Ovary (tissue), 9 donors: Measurements from ENCODE around the gene RNF144B. TPM values are rescaled to one million over a fixed set of nuclear protein-coding genes. Genes with fewer than 3 reads are reported as not detected.

Source experiments
- DNase-seq, 5 donors: peaks; one replicate each; pipeline ENCODE4 v3.0.0-alpha.2; 2019 to 2020
- H3K27ac ChIP-seq, 2 donors: fragments of 200-600 bp; one replicate each; pipeline versions ENCODE4 v1.5.1 to v1.8.0; 2019 to 2022
- H3K27me3 ChIP-seq: fragments of 200-600 bp; one replicate; pipeline ENCODE4 v1.8.0; 2022
- H3K36me3 ChIP-seq: fragments of 200-600 bp; sonication (generic); one replicate; pipeline ENCODE4 v1.5.1; 2019
- H3K4me1 ChIP-seq: one replicate; pipeline ENCODE4 v1.8.1; 2013; ENCODE audit warnings: mild to moderate bottlenecking, moderate library complexity; ENCODE audit not compliant: insufficient read depth
- H3K4me3 ChIP-seq: fragments of 200-600 bp; sonication (generic); one replicate; pipeline ENCODE4 v1.5.1; 2017
- H3K9me3 ChIP-seq, 2 donors: fragments of 200-600 bp in 1 of 2; sonication (generic) in 1 of 2; one replicate each; pipeline versions ENCODE4 v1.5.1 to v1.8.1; 2013 to 2019; ENCODE audit warnings: mild to moderate bottlenecking in 1 of 2, moderate library complexity in 1 of 2
- EP300 ChIP-seq: sonication (generic); formaldehyde crosslinking; IDR thresholded peaks from one replicate; pipeline ENCODE4 v1.6.1; 2017; ENCODE audit warnings: antibody characterized with exemption
- POLR2A ChIP-seq: fragments of 450-650 bp; IDR thresholded peaks from one replicate; pipeline ENCODE4 v1.6.1; 2017; ENCODE audit warnings: antibody characterized with exemption, mild to moderate bottlenecking, moderate library complexity
- WGBS, 3 donors: extraction: QIAGEN DNeasy Blood & Tissue Kit in 1 of 3; methylation state at CpG; one replicate each; pipeline versions ENCODE4 v1.1.5 to v1.1.7; 2013 to 2017; 5-methylcytosine and 5-hydroxymethylcytosine counted together
- intact Hi-C, 4 donors: fragments of 100-400 bp; cut with DNase I; formaldehyde crosslinking; loops; one replicate each; pipeline versions ENCODE4 v1.11.0 to v1.15.1; 2022 to 2023
- polyA plus RNA-seq, 2 donors: library from polyadenylated mRNA; stranded (reverse); fragments of 200-250 nt in 1 of 2; fragments of 350-450 nt in 1 of 2; fragmentation: Illumina TruSeq in 1 of 2; extraction: RNeasy Lipid Tissue Mini Kit (QIAGEN cat#74804) in 1 of 2; gene quantifications; one replicate each; pipeline ENCODE4 v1.2.3, GENCODE V29; 2013 to 2014
- total RNA-seq, 7 donors: library from RNA; depleted of rRNA in 2 of 7; stranded (reverse); fragments of >200 nt in 2 of 7; fragmentation: NEBNext Ultra II Directional in 3 of 7; extraction: Animal tissue kit (Norgen Biotek cat#: 25700) in 3 of 7; gene quantifications; one replicate each; pipeline versions ENCODE4 v1.1.0 to v1.2.4, GENCODE V29; 2016 to 2023
- TF ChIP-seq, protein P1 (sequence below), 3 donors: fragments of 450-650 bp in 2 of 3; fragments of 200-600 bp in 1 of 3; IDR thresholded peaks; one replicate each; pipeline versions ENCODE4 v1.5.1 to v1.8.0; 2016 to 2022; ENCODE audit warnings: antibody characterized with exemption in 3 of 3, mild to moderate bottlenecking in 1 of 3
- donor health status: DM: no; HTN: no; CAD: no; lungs with moderate emphysema.
- donor health status: DM: no; HTN: no; CAD: no.
- donor health status: Bipolar disorder and iron deficiency.
- donor health status: DM: yes; HTN: yes; CAD: no.
- donor health status: DM: no; HTN: no; CAD: no.
- donor health status: DM: yes; HTN: yes; CAD: no.

Gene RNF144B
- total and polyA plus RNA-seq, 9 donors = 2.5 to 18.7 (median 4.0) TPM

- H3K27me3 ChIP-seq = no peaks in the 10 kb centered on the region
- 48 to 56% (median 54%) methylated on average over 2 of the region's 2 CpGs for WGBS, 3 donors
- intact Hi-C loops = no loop called here
- no peak for DNase-seq
- H3K4me3 ChIP-seq = no peak overlapping the region
- H3K27ac ChIP-seq = no peak overlapping the region
- H3K9me3 ChIP-seq = no peaks in the 10 kb centered on the region
- TF ChIP-seq EP300 = no peak
- no peak for TF ChIP-seq POLR2A
- TF ChIP-seq, protein P1, sequence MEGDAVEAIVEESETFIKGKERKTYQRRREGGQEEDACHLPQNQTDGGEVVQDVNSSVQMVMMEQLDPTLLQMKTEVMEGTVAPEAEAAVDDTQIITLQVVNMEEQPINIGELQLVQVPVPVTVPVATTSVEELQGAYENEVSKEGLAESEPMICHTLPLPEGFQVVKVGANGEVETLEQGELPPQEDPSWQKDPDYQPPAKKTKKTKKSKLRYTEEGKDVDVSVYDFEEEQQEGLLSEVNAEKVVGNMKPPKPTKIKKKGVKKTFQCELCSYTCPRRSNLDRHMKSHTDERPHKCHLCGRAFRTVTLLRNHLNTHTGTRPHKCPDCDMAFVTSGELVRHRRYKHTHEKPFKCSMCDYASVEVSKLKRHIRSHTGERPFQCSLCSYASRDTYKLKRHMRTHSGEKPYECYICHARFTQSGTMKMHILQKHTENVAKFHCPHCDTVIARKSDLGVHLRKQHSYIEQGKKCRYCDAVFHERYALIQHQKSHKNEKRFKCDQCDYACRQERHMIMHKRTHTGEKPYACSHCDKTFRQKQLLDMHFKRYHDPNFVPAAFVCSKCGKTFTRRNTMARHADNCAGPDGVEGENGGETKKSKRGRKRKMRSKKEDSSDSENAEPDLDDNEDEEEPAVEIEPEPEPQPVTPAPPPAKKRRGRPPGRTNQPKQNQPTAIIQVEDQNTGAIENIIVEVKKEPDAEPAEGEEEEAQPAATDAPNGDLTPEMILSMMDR (IDR thresholded peaks at IDR 0.05) = no peak
- H3K36me3 ChIP-seq = no peaks in the 10 kb centered on the region
- H3K4me1 ChIP-seq = no peaks in the 10 kb centered on the region
These were observed 86.6 kb downstream of the RNF144B start for GRCh38 chr6:18473755-18474154.

GRCh38 chr6:18477301-18477941 lies 90.3 kb downstream of the RNF144B start:
- TF ChIP-seq EP300 (no peak), POLR2A (no peak)
- TF ChIP-seq, protein P1 (IDR thresholded peaks at IDR 0.05) = no peak
- H3K27ac ChIP-seq = no peak overlapping the region
- H3K4me3 ChIP-seq = no peak overlapping the region
- intact Hi-C loops = no loop called here
- WGBS, 3 donors = 45 to 55% (median 52%) methylated on average over 2 of the region's 2 CpGs
- no peaks in the 10 kb centered on the region for H3K27me3 ChIP-seq
- H3K4me1 ChIP-seq = no peaks in the 10 kb centered on the region
- no peaks in the 10 kb centered on the region for H3K36me3 ChIP-seq
- no peak for DNase-seq
- no peaks in the 10 kb centered on the region for H3K9me3 ChIP-seq

DNA sequence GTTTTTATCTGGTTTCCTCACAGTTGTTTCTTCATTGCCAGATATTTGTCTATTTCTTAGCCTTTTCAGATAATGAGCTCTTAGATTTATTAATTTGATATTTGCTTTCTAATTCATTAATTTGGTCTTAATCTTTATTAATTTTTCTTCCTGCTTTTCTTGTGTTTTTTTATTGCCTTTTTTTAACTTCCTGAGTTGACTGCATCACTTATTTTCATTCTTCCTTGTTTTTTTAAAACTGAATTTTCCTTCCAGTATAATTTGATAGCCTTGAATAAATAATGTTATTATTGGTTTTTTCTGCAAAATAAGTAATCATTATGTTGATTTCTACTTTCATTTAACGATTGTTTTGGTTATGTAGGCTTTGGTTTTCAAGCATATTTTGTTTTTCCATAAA lies 91.5 kb downstream of the RNF144B start:
- no peak for TF ChIP-seq POLR2A
- TF ChIP-seq, protein P1 (IDR thresholded peaks at IDR 0.05) = no peak
- no peak for TF ChIP-seq EP300
- Histone ChIP-seq H3K4me1 (no peaks in the 10 kb centered on the region), H3K27ac (no peak overlapping the region), H3K4me3 (no peak overlapping the region), H3K36me3 (no peaks in the 10 kb centered on the region), H3K27me3 (no peaks in the 10 kb centered on the region), H3K9me3 (no peaks in the 10 kb centered on the region)
- intact Hi-C loops = no loop called here
- DNase-seq = no peak
- 29 to 50% (median 40%) methylated on average over 1 of the region's 1 CpG for WGBS, 3 donors

- TF ChIP-seq POLR2A (no peak), EP300 (no peak)
- TF ChIP-seq, protein P1 (IDR thresholded peaks at IDR 0.05) = no peak
- Histone ChIP-seq H3K36me3 (no peaks in the 10 kb centered on the region), H3K4me3 (no peak overlapping the region), H3K27me3 (no peaks in the 10 kb centered on the region), H3K27ac (no peak overlapping the region), H3K9me3 (no peaks in the 10 kb centered on the region), H3K4me1 (no peaks in the 10 kb centered on the region)
- no peak for DNase-seq
- intact Hi-C loops = no loop called here
- WGBS, 3 donors = 82 to 90% (median 87%) methylated on average over 3 of the region's 3 CpGs
These were observed 94.7 kb downstream of the RNF144B start for GRCh38 chr6:18481870-18482269.
